NCI-H187 treated with DMSO at 0.1 percent for 48 hours (cell line): Measurements from ENCODE around the gene SLC25A41.

ENCODE experiments used
- DNase-seq: peaks from one replicate; lab custom pipeline; 2025; lab: John Stamatoyannopoulos, UW

Gene SLC25A41

GRCh38 chr19:6433663-6434062 is at the start of gene SLC25A41:
TSS of gene SLC25A41 (minus strand) at chr19:6433763. CDS start at chr19:6433693, 70 bp downstream.
- DNase-seq, result no peak

GRCh38 chr19:6483235-6483634 is 49.7 kb upstream of the SLC25A41 start:
- no peak for DNase-seq

GRCh38 chr19:6482343-6482686 is 48.8 kb upstream of the SLC25A41 start:
- DNase-seq, result no peak

DNA sequence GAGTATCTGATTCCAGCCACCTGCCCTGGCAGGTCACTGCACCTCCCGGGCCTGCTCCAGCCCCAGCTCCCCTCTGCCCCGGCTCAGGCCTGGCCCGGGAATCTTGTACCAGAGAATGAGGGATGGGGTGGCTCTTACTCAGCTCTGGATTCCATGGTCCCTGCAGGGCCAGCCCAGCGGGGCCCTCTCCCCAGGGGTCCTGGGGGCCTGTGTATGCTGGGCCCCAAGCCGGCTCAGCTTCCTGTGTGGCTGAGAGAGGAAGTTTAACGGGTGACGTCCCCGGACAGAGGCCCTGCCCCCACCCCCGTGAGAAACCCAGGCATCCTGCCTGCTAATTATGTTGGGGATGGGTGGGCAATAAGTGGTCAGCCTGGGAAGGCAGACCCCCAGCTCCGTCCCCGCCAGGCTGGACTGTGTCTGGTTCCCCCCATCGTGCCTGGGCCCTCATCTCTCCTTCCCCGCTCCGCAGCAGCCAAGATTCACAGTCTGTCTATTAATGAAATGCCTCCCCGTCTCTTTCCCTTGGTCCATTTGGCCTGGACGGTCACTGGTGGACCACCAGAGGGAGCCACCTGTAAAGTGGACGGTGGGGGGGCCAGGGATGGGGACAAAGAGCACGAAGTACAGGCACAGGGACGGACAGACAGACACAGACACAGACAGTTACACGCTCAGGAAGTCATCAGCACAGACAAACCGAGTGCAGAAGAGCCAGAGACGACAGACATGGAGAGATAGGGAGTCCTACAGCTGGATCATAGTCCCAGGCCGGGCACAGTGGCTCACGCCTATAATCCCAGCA is 48.2 kb upstream of the SLC25A41 start, which contains the start of gene DENND1C:
Gene DENND1C, minus strand, starts transcription at position 247 of the 802 bp plus-strand sequence. Its CDS starts 92 bp downstream, at position 155.
- DNase-seq, result no peak

- no peak for DNase-seq
Observed at GRCh38 chr19:6480848-6481415, 47.4 kb upstream of the SLC25A41 start.

- DNase-seq, result no peak
Observed at GRCh38 chr19:6479836-6480398, 46.4 kb upstream of the SLC25A41 start.

DNA sequence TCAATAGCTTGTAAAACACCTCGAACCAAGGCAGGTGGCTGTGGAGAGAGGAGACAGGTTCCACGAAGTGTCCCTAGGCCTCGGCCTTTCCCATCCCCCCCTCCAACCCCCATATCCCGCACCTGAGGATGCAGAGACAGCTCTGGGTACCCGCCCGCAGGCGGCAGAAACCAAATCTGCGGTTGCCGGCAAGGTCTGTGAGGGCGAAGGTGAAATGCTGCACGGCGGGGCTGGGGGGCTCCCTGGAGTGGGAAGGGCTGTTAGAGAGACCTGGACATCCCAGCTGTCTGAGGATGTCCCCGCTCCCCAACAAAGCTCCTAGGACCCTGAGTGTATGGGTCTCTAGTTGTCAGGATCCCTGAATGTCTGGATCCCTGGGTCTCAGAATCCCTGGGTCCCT is 45.3 kb upstream of the SLC25A41 start:
- no peak for DNase-seq

GRCh38 chr19:6476896-6477431 is 43.4 kb upstream of the SLC25A41 start:
- no peak for DNase-seq

DNA sequence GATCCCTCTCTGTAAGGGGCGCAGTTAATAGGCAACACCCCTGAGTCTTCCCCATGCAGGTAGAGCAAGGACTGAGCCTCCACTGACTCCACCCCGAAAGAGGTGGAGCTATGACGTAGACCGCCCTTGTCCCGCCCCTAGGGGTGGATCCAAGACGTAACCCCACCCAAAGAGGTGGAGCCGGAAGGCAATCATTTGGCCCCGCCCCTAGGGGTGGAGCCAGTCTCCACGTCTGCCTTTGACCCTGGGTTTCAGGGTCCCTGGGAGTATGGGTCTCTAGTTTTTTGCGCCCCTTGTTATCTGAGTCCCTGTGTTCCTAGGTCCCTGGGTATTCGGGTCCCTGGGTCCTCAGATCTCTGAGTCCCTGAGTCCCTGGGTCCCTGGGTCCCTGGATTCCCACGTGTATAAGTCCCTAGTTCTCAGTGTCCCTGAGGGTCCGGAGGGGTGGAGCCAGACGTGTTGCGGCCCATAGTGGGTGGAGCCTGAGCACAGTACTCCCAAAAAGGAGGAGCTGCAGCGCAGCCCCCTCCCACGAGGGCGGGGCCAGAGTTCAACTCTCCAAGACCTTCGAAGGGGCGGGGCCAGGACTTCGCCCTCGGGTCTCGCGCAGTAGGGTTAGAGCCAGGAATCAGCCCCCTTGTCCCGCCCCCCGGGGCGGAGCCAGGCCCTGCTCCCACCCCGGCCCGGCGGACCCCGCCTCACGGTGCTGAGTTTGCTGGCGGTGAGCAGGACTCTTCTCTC is 42.8 kb upstream of the SLC25A41 start:
- DNase-seq, result no peak

DNA sequence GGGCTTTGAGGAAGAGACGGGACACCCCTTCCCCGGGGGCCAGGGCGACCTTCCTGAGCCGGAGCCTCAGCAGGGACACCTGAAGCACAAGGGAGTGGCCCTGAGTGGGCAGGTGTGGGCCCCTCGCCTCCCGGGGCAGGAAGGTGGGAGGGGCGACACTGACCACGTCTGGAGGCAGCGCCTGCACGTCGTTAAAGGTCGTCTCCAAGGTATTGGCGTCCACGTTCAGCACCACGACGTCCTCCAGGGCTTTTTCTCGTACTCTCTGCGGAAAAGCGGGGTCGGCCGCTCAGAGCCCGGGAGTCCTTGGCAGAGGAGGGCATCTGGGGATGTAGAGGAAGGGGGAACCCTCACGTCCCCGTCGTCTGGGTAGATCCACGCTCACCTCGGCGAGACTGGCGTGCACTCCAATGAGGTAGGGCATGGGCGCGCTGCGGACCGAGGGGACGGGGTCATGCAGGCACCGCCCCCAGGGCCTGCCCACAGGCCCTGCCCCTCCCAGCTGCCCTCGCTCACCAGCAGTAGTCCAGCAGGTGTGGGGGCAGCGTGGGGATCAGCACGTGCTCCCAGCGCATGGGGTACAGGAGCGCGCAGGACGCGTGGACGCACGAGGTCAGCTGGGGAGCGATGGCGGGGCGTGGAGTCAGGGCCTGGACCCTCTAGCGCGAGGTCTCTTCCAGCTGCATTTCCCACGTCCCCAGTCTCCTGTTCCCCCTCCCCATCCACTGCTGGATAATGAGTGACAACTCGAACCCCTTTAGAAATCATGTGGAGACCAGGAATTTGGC is 42.0 kb upstream of the SLC25A41 start:
- DNase-seq, result no peak

DNA sequence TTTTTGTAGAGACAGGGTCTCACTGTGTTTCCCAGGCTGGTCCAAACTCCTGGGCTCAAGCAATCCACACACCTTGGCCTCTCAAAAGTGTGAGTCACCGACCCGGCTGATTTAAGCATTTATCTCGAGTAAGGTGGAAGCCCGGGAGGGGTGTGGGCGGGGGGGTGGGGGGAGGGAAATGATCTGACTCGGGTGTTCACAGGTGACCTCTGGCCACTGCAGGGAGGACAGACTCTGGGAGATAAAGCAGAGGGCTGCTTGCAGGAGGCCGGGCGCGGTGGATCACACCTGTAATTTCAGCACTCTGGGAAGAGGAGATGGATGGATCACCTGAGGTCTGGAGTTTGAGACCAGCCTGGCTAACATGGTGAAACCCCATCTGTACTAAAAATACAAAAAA is 40.1 kb upstream of the SLC25A41 start:
- DNase-seq, result no peak

- no peak for DNase-seq
Observed at GRCh38 chr19:6472713-6473112, 39.1 kb upstream of the SLC25A41 start.

DNA sequence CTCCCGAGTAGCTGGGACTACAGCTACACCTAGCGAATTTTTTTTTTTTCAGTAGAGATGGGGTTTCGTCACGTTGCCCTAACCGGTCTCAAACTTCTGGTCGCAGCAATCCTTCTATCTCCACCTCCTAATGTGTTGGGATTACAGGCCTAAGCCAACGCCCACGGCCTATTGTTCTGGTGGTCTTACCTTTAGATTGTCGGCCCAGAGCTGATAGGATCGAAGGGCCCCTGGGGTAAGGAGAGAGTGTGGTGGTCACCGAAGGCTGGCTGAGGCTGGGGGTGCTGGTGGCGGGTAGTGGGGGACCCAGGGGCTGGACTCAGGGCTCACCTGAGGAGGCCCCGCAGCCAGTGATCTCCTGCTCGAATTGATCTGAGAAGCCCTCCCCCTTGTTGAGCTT is 37.5 kb upstream of the SLC25A41 start:
- no peak for DNase-seq

- no peak for DNase-seq
Observed at GRCh38 chr19:6470173-6470572, 36.6 kb upstream of the SLC25A41 start.

GRCh38 chr19:6467384-6467783 is 33.8 kb upstream of the SLC25A41 start:
- DNase-seq, result no peak

DNA sequence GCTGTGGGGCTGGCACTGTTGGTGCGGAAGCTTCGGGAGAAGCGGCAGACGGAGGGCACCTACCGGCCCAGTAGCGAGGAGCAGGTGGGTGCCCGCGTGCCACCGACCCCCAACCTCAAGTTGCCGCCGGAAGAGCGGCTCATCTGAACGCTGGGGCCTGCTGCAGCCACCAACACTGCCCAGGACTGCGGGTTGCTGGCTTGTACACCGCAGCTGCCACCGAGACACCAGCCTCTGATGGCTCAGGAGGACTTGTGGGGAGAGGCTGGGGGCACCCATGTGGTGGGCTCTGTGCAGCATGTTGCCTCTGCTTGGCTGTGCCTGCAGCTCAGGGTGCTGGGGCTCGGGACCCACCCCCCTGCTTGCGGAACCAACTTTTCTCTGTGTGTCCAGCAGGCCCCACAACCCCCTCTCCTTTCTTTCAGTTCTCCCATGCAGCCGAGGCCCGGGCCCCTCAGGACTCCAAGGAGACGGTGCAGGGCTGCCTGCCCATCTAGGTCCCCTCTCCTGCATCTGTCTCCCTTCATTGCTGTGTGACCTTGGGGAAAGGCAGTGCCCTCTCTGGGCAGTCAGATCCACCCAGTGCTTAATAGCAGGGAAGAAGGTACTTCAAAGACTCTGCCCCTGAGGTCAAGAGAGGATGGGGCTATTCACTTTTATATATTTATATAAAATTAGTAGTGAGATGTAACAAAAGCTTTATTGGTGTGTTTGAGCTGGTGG is 33.1 kb upstream of the SLC25A41 start:
- DNase-seq, result no peak

DNA sequence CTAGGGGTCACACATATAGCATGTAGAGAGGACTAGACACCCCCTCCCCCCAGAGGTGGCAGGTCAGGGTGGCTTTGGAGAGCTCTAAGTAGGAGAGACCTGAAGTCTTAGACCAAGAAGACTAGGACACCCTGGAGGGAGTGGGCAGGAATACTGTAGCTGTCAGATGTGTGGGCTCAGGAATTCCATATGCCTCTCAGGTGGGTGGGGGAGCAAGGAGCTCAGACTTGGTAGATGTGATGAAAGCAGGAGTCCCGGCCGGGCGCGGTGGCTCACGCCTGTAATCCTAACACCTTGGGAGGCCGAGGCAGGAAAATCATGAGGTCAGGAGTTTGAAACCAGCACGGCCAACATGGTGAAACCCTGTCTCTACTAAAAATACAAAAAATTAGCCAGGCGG is 32.1 kb upstream of the SLC25A41 start:
- DNase-seq, result no peak

DNA sequence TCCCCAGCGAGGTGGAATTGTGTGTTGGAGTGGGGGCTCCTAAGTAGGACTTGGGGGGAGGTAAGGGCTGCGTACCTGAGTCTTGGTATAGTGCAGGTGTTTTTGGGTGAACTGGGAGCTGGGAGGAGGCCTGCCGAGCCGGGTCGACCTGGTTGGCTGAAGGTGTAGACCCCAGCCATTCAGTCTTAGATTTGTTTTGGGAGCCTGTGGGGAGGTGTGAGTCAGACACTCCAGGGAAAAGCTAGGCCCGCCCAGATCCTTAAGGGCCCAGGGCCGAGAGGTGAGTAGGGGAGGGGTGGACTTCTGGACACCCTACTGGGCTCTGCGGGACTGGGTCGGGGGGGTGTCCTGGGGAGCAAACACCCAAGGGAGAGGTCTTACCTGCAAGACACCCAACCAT is 31.4 kb upstream of the SLC25A41 start:
- no peak for DNase-seq

DNA sequence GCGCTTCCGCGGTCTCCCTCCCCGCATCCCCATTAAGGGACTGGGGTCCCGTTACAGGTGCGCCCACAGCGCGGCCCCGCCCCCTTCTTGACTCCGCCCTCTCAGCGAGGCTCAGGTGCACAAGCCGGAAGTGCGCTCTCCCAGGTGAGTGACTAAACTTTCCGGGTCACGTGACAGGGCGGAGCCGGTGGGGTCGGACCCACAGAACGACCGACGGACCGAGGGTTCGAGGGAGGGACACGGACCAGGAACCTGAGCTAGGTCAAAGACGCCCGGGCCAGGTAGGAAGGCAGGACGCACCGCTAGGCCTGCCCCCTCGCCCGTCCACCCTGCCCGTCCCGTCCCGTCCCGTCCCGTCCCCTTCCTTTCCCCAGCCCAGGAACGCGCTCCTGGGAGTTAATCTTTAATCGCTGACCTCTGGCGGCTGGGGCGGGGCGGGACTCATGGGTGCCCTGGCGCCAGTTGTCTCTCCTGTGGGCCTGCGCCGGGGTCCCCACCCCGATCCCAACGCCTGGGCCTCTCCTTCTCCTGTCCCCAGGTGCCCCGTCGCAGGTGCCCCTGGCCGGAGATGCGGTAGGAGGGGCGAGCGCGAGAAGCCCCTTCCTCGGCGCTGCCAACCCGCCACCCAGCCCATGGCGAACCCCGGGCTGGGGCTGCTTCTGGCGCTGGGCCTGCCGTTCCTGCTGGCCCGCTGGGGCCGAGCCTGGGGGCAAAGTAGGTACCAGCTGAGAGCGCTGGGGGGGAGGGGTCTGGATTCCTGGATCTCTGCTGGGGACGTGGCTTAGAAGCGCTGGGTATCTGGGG is 30.7 kb upstream of the SLC25A41 start, which contains the start of gene CRB3:
Gene CRB3, plus strand, starts transcription at position 202 of the 804 bp plus-strand sequence. Its CDS starts 431 bp downstream, at position 633.
- DNase-seq, result no peak
